Fibroblast of villous mesenchyme (primary cell): ENCODE results near the gene ZDHHC8. TPM values are rescaled to one million over a fixed set of nuclear protein-coding genes. Genes with fewer than 3 reads are reported as not detected.

Experiments used
- DNase-seq: peaks from one replicate; pipeline ENCODE4 v3.0.0-alpha.2; 2010; ENCODE audit warnings: low read depth
- H3K4me3 ChIP-seq: 2 replicates; pipeline ENCODE4 v1.5.1; 2011; ENCODE audit warnings: low read depth, mild to moderate bottlenecking, low read length
- CTCF ChIP-seq: IDR thresholded peaks from 2 replicates; pipeline ENCODE4 v1.5.1; 2012; ENCODE audit warnings: low read depth, mild to moderate bottlenecking, low read length; ENCODE audit not compliant: insufficient read depth
- total RNA-seq: library from RNA; depleted of rRNA; stranded (reverse); fragments of >200 nt; gene quantifications from 2 replicates; pipeline ENCODE4 v1.2.3, GENCODE V29; 2012

Gene ZDHHC8
- total RNA-seq, 1 donor = 10.8 TPM

GRCh38 chr22:20106849-20107237, 24.8 kb upstream of the ZDHHC8 start:
- no peak for DNase-seq
- no peak overlapping the region for H3K4me3 ChIP-seq
- no peak for TF ChIP-seq CTCF

GRCh38 chr22:20107471-20107901, 24.1 kb upstream of the ZDHHC8 start:
- TF ChIP-seq CTCF = no peak
- H3K4me3 ChIP-seq = no peak overlapping the region
- no peak for DNase-seq

- TF ChIP-seq CTCF = no peak
- no peak for DNase-seq
- no peak overlapping the region for H3K4me3 ChIP-seq
These were observed 23.4 kb upstream of the ZDHHC8 start for GRCh38 chr22:20107951-20108756.

GRCh38 chr22:20108757-20109230, 22.8 kb upstream of the ZDHHC8 start:
- no peak for TF ChIP-seq CTCF
- DNase-seq = no peak

GRCh38 chr22:20109411-20110358, 21.9 kb upstream of the ZDHHC8 start:
- no peak overlapping the region for H3K4me3 ChIP-seq
- TF ChIP-seq CTCF = no peak
- DNase-seq = no peak

More at GRCh38 chr22:20108757-20109230, 22.8 kb upstream of the ZDHHC8 start:
- H3K4me3 ChIP-seq = no peak overlapping the region

GRCh38 chr22:20110359-20110985, 21.1 kb upstream of the ZDHHC8 start:
- no peak overlapping the region for H3K4me3 ChIP-seq
- no peak for TF ChIP-seq CTCF
- no peak for DNase-seq
